Lung (tissue), 12 donors: ENCODE measurements around the gene LDHD. TPM values are rescaled to one million over a fixed set of nuclear protein-coding genes. Genes with fewer than 3 reads are reported as not detected.

Experiments
- ATAC-seq: fragments of 200-7000 bp; cut with Tn5 transposase; one replicate; pipeline ENCODE4 v1.9.1; 2020; ENCODE audit warnings: moderate number of reproducible peaks; ENCODE audit not compliant: insufficient read depth, low FRiP score
- DNase-seq, 3 donors: peaks; one replicate each; pipeline ENCODE4 v3.0.0-alpha.2; 2013 to 2017
- H3K27ac ChIP-seq, 2 donors: one replicate each; pipeline ENCODE4 v1.5.1; 2013; ENCODE audit warnings: mild to moderate bottlenecking in 2 of 2, moderate library complexity in 2 of 2, control low read depth in 1 of 2, inconsistent platforms in 1 of 2, low read depth in 1 of 2, low read length in 1 of 2
- H3K27me3 ChIP-seq, 3 donors: one replicate each; pipeline ENCODE4 v1.5.1; 2013; ENCODE audit warnings: low read length in 2 of 3; ENCODE audit not compliant: control insufficient read depth in 3 of 3, insufficient read depth in 3 of 3
- H3K36me3 ChIP-seq, 4 donors: one replicate each; pipeline ENCODE4 v1.5.1; 2013; ENCODE audit warnings: low read length in 4 of 4, mild to moderate bottlenecking in 1 of 4, moderate library complexity in 1 of 4; ENCODE audit not compliant: control insufficient read depth in 4 of 4, insufficient read depth in 4 of 4
- H3K4me1 ChIP-seq, 5 donors: one replicate each; pipeline ENCODE4 v1.5.1; 2013; ENCODE audit warnings: low read length in 5 of 5, mild to moderate bottlenecking in 2 of 5, moderate library complexity in 1 of 5; ENCODE audit not compliant: control insufficient read depth in 5 of 5, insufficient read depth in 5 of 5
- H3K4me3 ChIP-seq: one replicate; pipeline ENCODE4 v1.5.1; 2013; ENCODE audit warnings: mild to moderate bottlenecking, control low read depth, moderate library complexity
- H3K9ac ChIP-seq, 2 donors: one replicate each; pipeline ENCODE4 v1.5.1; 2013; ENCODE audit warnings: low read length in 2 of 2, control low read depth in 1 of 2; ENCODE audit not compliant: insufficient read depth in 1 of 2
- H3K9me3 ChIP-seq, 4 donors: one replicate each; pipeline ENCODE4 v1.5.1; 2013; ENCODE audit warnings: low read length in 3 of 4, mild to moderate bottlenecking in 1 of 4, moderate library complexity in 1 of 4; ENCODE audit not compliant: control insufficient read depth in 4 of 4, insufficient read depth in 3 of 4
- WGBS, 2 donors: extraction: QIAGEN DNeasy Blood & Tissue Kit; methylation state at CpG; one replicate each; pipeline ENCODE4 v1.1.7; 2013; 5-methylcytosine and 5-hydroxymethylcytosine counted together
- polyA plus RNA-seq, 2 donors: library from polyadenylated mRNA; stranded (reverse); fragments of 200-250 nt; gene quantifications; one replicate each; pipeline ENCODE4 v1.2.1, GENCODE V29; 2013
- total RNA-seq, 2 donors: library from RNA; depleted of rRNA in 1 of 2; stranded (reverse); fragments of >200 nt in 1 of 2; gene quantifications; one replicate each; pipeline ENCODE4 v1.2.1, GENCODE V29; 2014 to 2021
- TF ChIP-seq, protein P1 (sequence below): IDR thresholded peaks from 2 replicates; pipeline ENCODE4 v1.5.1; 2012; ENCODE audit warnings: mild to moderate bottlenecking; ENCODE audit errors: control extremely low read depth, extremely low read depth
- donor health status: control.
- donor health status: control.
- donor health status: Bipolar disorder and iron deficiency.
- donor health status: healthy.
- donor health status: DM: yes; HTN: yes; CAD: no.

Gene LDHD
- total and polyA plus RNA-seq, 4 donors: 4.3 to 17.0 (median 8.1) TPM

DNA sequence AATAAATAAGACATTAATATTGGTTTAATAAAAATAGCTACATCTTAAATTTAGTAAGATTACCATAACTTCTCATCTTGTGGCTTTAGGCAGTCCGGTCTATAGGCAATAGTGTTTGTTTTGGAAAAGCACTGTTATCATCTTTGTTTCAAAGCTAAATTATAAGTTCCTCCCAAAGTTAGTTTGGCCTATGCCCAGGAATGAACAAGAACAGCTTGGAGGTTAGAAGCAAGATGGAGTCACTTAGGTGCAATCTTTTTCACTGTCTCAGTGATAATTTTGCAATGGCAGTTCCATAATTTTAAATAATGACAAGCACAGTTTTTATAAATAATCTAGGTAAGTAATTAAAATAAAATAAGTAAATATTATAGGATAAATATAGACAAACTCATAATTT is 6.0 kb upstream of the LDHD start:
- WGBS, 2 donors: 98% methylated on average over 1 of the region's 1 CpG
- no peak overlapping the region for H3K9ac ChIP-seq
- DNase-seq (no peak), ATAC-seq (no peak)
- no peaks in the 10 kb centered on the region for H3K27me3 ChIP-seq
- H3K27ac ChIP-seq: no peak overlapping the region
- H3K4me1 ChIP-seq: no peaks in the 10 kb centered on the region
- no peak overlapping the region for H3K4me3 ChIP-seq
- peaks cover 0 to 4% (median 3%) of the 10 kb centered on the region in 4 donors for H3K9me3 ChIP-seq
- TF ChIP-seq, protein P1, sequence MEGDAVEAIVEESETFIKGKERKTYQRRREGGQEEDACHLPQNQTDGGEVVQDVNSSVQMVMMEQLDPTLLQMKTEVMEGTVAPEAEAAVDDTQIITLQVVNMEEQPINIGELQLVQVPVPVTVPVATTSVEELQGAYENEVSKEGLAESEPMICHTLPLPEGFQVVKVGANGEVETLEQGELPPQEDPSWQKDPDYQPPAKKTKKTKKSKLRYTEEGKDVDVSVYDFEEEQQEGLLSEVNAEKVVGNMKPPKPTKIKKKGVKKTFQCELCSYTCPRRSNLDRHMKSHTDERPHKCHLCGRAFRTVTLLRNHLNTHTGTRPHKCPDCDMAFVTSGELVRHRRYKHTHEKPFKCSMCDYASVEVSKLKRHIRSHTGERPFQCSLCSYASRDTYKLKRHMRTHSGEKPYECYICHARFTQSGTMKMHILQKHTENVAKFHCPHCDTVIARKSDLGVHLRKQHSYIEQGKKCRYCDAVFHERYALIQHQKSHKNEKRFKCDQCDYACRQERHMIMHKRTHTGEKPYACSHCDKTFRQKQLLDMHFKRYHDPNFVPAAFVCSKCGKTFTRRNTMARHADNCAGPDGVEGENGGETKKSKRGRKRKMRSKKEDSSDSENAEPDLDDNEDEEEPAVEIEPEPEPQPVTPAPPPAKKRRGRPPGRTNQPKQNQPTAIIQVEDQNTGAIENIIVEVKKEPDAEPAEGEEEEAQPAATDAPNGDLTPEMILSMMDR: no peak
- no peaks in the 10 kb centered on the region for H3K36me3 ChIP-seq

DNA sequence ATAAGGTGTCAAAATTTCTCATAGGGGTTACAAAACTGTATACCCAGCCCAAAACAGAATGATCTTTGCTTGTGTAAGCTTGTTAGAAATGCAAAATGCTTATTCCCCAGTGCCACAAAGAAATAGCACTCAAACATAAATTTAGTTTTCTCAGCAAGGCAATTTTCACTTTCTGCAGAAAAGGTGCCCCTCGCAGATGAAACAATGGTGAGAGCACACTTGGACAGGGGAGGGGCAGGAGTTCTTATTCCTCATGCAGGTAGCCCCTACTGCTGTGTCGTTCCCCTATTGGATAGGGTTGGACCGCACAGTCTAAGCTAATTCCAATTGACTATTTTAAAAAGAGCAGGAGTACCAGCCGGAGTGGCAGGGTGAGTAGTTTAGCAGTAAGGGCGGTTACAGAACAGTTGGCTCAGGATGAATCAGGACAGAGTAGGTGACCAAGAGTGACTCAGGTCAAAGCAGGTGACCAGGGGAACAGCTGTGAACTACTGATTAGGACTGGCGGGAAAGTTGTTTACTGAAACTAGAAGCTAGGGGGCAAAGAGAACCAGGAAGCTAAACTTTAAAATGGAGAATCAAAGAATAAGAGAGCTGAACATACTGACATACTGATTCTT is 5.5 kb upstream of the LDHD start:
- Histone ChIP-seq H3K36me3 (no peaks in the 10 kb centered on the region), H3K27ac (no peak overlapping the region), H3K9ac (no peak overlapping the region), H3K4me1 (no peaks in the 10 kb centered on the region), H3K27me3 (no peaks in the 10 kb centered on the region), H3K9me3 (peaks cover 0 to 4% (median 3%) of the 10 kb centered on the region in 4 donors), H3K4me3 (no peak overlapping the region)
- TF ChIP-seq, protein P1: no peak
- 96 to 97% methylated on average over 6 of the region's 6 CpGs for WGBS, 2 donors
- no peak for ATAC-seq
- no peak for DNase-seq

DNA sequence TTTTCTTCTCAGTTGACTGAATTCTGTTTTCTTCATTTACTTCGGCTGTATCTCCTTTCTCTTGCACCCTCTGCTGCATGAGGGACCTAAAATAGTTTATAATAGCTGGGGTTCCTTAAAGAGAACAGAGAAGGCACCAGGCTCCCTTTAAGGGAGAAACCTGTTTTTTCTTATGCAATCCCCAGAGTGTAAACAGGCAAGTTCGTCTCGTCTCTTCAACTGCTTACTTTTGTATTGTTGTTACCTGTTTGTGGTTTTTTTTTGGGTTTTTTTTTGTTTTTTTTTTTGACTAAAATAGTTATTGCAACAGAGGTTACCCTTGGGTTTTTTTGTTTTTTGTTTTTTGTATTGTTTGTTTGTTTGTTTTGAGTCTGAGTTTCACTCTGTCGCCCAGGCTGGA is 3.7 kb upstream of the LDHD start:
- H3K27me3 ChIP-seq: no peaks in the 10 kb centered on the region
- H3K9ac ChIP-seq: no peak overlapping the region
- no peak overlapping the region for H3K27ac ChIP-seq
- TF ChIP-seq, protein P1: no peak
- DNase-seq (no peak), ATAC-seq (no peak)
- WGBS, 2 donors: 72 to 87% methylated on average over 4 of the region's 4 CpGs
- peaks cover 0 to 4% (median 3%) of the 10 kb centered on the region in 4 donors for H3K9me3 ChIP-seq
- H3K4me3 ChIP-seq: no peak overlapping the region
- no peaks in the 10 kb centered on the region for H3K36me3 ChIP-seq
- H3K4me1 ChIP-seq: peaks cover 0 to 6% (median 0%) of the 10 kb centered on the region in 5 donors
